Measurements from ENCODE around the gene FGF21. TPM values are rescaled to one million over a fixed set of nuclear protein-coding genes. Genes with fewer than 3 reads are reported as not detected.
"Not testable (repeated sequence)": the region's sequence is repeated elsewhere in the genome, so short reads cannot be mapped to it uniquely, and the experiment has no call there.

Gene FGF21
- total RNA-seq, 2 donors from 2014 or later: not detected

DNA sequence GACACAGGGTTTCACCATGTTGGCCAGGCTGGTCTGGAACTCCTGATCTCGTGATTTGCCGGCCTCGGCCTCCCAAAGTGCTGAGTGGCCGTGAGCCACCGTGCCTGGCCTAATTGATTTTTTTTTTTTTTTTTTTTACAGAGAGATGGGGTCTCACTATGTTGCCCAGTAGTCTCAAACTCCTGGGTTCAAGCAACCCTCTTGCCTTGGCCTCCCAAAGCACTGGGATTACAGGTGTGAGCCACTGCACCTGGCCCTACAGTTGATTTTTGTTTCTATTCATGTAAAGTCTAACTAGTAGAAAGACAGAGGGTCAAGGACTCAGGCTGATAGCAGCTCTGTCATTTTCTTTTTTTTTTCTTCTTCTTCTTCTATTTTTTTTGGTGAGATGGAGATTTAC, 21.8 kb downstream of the FGF21 start:
- H3K9me3 ChIP-seq: no peaks in the 10 kb centered on the region
- no peaks in the 10 kb centered on the region for H3K4me1 ChIP-seq (replicated peaks)
- WGBS: 90% methylated on average over 5 of the region's 5 CpGs
- peak overlapping the region in 1 of 2 donors; percentile 49 for H3K27ac ChIP-seq
- no peaks in the 10 kb centered on the region for H3K27me3 ChIP-seq (replicated peaks; ENCODE audit: insufficient read depth)
- H3K36me3 ChIP-seq: no peaks in the 10 kb centered on the region
- H3K4me3 ChIP-seq: no peak overlapping the region
- intact Hi-C loops (cut with DNase I): no loop called here
- no peak for DNase-seq (ENCODE audit: low spot score)
- TF ChIP-seq POLR2AphosphoS5 (IDR thresholded peaks at IDR 0.05) (no peak), CTCF (IDR thresholded peaks at IDR 0.05) (no peak), POLR2A (IDR thresholded peaks at IDR 0.05) (no peak)

DNA sequence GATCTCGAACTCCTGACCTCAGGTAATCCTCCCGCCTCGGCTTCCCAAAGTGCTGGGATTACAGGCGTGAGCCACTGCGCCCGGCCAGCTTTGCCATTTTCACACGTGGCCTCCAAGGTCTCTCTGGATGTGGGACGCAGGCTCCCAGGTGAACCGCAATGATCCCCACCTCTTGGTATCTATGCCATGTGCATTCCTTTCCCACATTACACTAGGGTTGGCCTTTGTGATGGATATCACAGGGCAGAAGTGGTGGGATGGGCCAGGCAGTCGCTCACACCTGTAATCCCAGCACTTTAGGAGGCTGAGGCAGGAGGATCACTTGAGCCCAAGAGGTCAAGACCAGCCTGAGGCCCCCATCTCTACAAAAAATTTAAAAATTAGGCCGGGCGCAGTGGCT, 22.4 kb downstream of the FGF21 start:
- H3K9me3 ChIP-seq: no peaks in the 10 kb centered on the region
- no peak overlapping the region for H3K4me3 ChIP-seq
- no peaks in the 10 kb centered on the region for H3K27me3 ChIP-seq (replicated peaks; ENCODE audit: insufficient read depth)
- H3K4me1 ChIP-seq (replicated peaks): no peaks in the 10 kb centered on the region
- H3K27ac ChIP-seq: no peak overlapping the region
- no peak for DNase-seq (ENCODE audit: low spot score)
- H3K36me3 ChIP-seq: no peaks in the 10 kb centered on the region
- TF ChIP-seq CTCF (IDR thresholded peaks at IDR 0.05) (no peak), POLR2AphosphoS5 (IDR thresholded peaks at IDR 0.05) (no peak), POLR2A (IDR thresholded peaks at IDR 0.05) (no peak)
- intact Hi-C loops (cut with DNase I): no loop called here
- 89% methylated on average over 12 of the region's 12 CpGs for WGBS

DNA sequence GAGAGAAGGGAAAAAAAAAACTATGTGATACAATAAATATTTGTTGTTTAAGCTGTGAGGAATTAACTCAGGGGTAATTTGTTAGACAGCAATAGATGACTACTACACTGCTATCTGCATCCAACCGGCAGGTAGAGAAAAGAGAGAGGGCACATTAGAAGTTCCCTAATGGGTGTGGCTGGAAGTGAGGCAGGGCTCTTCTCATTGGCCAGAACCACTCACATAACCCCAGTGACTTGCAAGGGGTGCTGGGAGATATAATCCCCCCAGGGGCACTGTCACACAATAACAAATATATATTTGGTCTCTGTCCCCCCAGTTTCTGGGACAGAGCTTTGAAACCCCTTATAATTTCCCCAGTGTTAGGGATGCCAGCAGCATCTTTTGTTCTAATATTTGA, 24.3 kb downstream of the FGF21 start:
- H3K27ac ChIP-seq: no peak overlapping the region
- intact Hi-C loops (cut with DNase I): no loop called here
- no peaks in the 10 kb centered on the region for H3K36me3 ChIP-seq
- no peak for TF ChIP-seq CTCF (IDR thresholded peaks at IDR 0.05)
- no peaks in the 10 kb centered on the region for H3K4me1 ChIP-seq (replicated peaks)
- no peak for DNase-seq (ENCODE audit: low spot score)
- no peak overlapping the region for H3K4me3 ChIP-seq
- H3K27me3 ChIP-seq (replicated peaks; ENCODE audit: insufficient read depth): no peaks in the 10 kb centered on the region
- H3K9me3 ChIP-seq: no peaks in the 10 kb centered on the region
- 50% methylated on average over 1 of the region's 1 CpG for WGBS

GRCh38 chr19:48780631-48781391, 25.5 kb downstream of the FGF21 start:
- H3K4me1 ChIP-seq (replicated peaks): no peaks in the 10 kb centered on the region
- H3K36me3 ChIP-seq: no peaks in the 10 kb centered on the region
- TF ChIP-seq POLR2AphosphoS5 (IDR thresholded peaks at IDR 0.05) (no peak), POLR2A (IDR thresholded peaks at IDR 0.05) (no peak), CTCF (IDR thresholded peaks at IDR 0.05) (no peak)
- no peaks in the 10 kb centered on the region for H3K27me3 ChIP-seq (replicated peaks; ENCODE audit: insufficient read depth)
- no peak overlapping the region for H3K27ac ChIP-seq
- no peak overlapping the region for H3K4me3 ChIP-seq
- no peak for DNase-seq (ENCODE audit: low spot score)
- intact Hi-C loops (cut with DNase I): no loop called here
- 72% methylated on average over 14 of the region's 14 CpGs for WGBS
- no peaks in the 10 kb centered on the region for H3K9me3 ChIP-seq

DNA sequence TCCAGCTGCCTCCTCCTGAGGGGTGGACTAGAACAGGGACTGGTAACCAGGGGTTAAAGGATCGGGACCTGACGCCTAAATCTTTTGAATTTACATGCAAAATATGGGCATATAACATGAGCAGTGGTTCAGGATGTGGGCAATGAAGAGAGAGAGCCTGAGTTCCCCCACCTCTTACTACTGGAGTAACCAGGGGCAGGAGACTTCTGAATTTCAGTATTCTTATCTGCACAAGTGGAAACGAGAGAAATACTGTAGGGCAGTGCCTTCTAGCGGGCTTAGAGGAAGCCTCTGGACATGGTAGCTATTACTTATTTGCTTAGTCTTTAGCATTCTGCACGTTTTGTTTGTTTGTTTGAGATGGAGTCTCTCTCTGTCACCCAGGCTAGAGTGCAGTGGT, 29.2 kb downstream of the FGF21 start:
- Histone ChIP-seq H3K36me3 (no peaks in the 10 kb centered on the region), H3K4me1 (replicated peaks) (no peaks in the 10 kb centered on the region), H3K4me3 (no peak overlapping the region), H3K9me3 (no peaks in the 10 kb centered on the region), H3K27me3 (replicated peaks; ENCODE audit: insufficient read depth) (no peaks in the 10 kb centered on the region), H3K27ac (no peak overlapping the region)
- intact Hi-C loops (cut with DNase I): no loop called here
- TF ChIP-seq CTCF (IDR thresholded peaks at IDR 0.05) (no peak), POLR2AphosphoS5 (IDR thresholded peaks at IDR 0.05) (no peak), POLR2A (IDR thresholded peaks at IDR 0.05) (no peak)
- 72% methylated on average over 5 of the region's 5 CpGs for WGBS
- no peak for DNase-seq (ENCODE audit: low spot score)

DNA sequence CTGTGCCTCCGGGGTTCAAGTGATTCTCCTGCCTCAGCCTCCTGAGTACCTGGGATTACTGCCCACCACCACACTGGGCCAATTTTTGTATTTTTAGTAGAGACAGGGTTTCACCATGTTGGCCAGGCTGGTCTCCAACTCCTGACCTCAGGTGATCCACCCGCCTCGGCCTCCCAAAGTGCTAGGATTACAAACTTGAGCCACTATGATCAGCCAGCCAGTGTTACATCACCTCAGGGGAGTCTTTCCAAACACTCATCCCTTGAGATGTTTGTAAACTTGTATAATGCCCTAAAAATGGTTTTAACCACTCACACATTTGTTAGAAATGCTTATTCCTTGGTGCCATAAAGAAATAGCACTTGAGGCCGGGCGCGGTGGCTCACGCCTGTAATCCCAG, 31.1 kb downstream of the FGF21 start:
- H3K4me3 ChIP-seq; H3K9me3 ChIP-seq; H3K4me1 ChIP-seq (replicated peaks); DNase-seq (ENCODE audit: low spot score); H3K36me3 ChIP-seq; H3K27me3 ChIP-seq (replicated peaks; ENCODE audit: insufficient read depth); intact Hi-C loops (cut with DNase I): not testable (repeated sequence)
- H3K27ac ChIP-seq: peak overlapping the region in 1 of 2 donors; percentile 27
- WGBS: 95% methylated on average over 7 of the region's 7 CpGs
